NB4 (cell line): Measurements from ENCODE around the gene PLCH1.

ENCODE experiments used
- CTCF ChIP-seq: IDR thresholded peaks from one replicate; pipeline ENCODE4 v1.5.1; 2012; ENCODE audit warnings: low read depth, low read length
- POLR2A ChIP-seq: IDR thresholded peaks from 2 replicates; pipeline ENCODE4 v1.6.1; 2011; ENCODE audit warnings: mild to moderate bottlenecking; ENCODE audit not compliant: insufficient read length; ENCODE audit errors: extremely low read depth

GRCh38 chr3:155712008-155712407 lies 32.9 kb downstream of the PLCH1 start:
- TF ChIP-seq CTCF (no peak), POLR2A (no peak)
